ENCODE results near the gene FCHSD2. TPM values are rescaled to one million over a fixed set of nuclear protein-coding genes. Genes with fewer than 3 reads are reported as not detected.

FCHSD2 gene
- total RNA-seq, 4 donors from 2014 or later = 6.7 to 14.7 (median 8.5) TPM

DNA sequence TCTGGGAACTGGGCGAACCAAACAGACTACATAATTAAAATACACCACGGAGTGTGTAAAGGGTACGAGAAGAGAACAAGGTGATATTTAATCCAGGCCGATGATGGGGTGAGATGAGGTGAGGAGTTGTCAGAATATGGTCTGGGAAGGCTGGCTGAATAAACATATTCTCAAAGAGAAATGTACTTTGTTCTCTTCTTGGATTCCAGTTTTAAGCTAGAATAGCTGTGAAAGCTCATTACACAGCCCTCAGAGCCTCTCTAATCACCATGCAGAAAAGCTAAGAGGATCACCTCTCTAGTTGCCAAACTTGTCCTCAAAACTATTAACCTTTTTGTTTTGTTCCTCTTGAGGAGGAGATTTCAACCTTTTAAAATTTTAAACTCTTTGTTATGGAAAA lies 238.1 kb downstream of the FCHSD2 start:
- WGBS, 2 donors = 95 to 98% methylated on average over 4 of the region's 4 CpGs
- DNase-seq (ENCODE audit: low spot score in 2 of 2) = no peak
- no peak overlapping the region for H3K4me3 ChIP-seq (ENCODE audit: low read depth, poor library complexity, severe bottlenecking)
- intact Hi-C loops (cut with DNase I; ENCODE audit: low total_unique reads) = no loop called here
- no peak for TF ChIP-seq POLR2A (IDR thresholded peaks at IDR 0.05)
- TF ChIP-seq, protein P1, sequence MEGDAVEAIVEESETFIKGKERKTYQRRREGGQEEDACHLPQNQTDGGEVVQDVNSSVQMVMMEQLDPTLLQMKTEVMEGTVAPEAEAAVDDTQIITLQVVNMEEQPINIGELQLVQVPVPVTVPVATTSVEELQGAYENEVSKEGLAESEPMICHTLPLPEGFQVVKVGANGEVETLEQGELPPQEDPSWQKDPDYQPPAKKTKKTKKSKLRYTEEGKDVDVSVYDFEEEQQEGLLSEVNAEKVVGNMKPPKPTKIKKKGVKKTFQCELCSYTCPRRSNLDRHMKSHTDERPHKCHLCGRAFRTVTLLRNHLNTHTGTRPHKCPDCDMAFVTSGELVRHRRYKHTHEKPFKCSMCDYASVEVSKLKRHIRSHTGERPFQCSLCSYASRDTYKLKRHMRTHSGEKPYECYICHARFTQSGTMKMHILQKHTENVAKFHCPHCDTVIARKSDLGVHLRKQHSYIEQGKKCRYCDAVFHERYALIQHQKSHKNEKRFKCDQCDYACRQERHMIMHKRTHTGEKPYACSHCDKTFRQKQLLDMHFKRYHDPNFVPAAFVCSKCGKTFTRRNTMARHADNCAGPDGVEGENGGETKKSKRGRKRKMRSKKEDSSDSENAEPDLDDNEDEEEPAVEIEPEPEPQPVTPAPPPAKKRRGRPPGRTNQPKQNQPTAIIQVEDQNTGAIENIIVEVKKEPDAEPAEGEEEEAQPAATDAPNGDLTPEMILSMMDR (IDR thresholded peaks at IDR 0.05) = no peak

DNA sequence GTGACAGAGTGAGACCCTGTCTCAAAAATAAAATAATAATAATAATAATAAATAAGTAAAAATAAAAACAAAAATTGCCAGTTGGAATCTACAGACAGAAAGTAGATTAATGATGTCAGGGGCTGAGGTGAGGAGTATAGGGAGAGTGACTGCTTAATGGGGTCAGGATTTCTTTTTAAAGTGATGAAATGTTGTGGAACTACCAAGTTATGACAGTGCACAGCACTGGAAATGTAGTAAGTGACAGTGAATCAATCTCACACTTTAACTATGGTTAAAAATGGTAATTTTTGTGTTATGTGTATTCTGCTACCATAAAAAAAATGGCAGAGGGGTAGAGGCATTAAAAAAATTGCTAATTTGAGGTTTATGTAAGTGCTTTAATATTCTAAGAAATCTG lies 240.7 kb downstream of the FCHSD2 start:
- no peak for DNase-seq (ENCODE audit: low spot score in 2 of 2)
- TF ChIP-seq, protein P1 (IDR thresholded peaks at IDR 0.05) = no peak
- no peak for TF ChIP-seq POLR2A (IDR thresholded peaks at IDR 0.05)
- intact Hi-C loops (cut with DNase I; ENCODE audit: low total_unique reads) = no loop called here
- no peak overlapping the region for H3K4me3 ChIP-seq (ENCODE audit: low read depth, poor library complexity, severe bottlenecking)

DNA sequence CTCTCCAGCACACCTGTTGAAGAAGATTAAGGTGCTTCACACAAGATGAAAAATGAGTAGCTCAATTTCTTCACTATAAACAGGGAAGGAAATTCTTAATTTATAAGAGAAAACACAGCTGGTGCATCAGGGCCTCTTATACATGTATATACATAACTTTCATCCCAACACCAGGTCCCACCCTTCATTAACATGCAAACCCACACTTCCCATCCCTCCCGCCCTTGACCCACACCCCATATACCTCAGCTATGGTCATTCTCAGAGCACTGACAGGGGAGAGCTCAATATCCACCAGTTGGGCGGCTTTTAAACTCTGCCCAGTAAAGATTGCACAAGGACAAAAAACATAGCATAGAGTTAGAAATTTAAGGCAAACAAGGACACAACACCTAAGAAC lies 242.1 kb downstream of the FCHSD2 start:
- no peak for DNase-seq (ENCODE audit: low spot score in 2 of 2)
- intact Hi-C loops (cut with DNase I; ENCODE audit: low total_unique reads) = no loop called here
- TF ChIP-seq, protein P1 (IDR thresholded peaks at IDR 0.05) = no peak
- no peak for TF ChIP-seq POLR2A (IDR thresholded peaks at IDR 0.05)
- no peak overlapping the region for H3K4me3 ChIP-seq (ENCODE audit: low read depth, poor library complexity, severe bottlenecking)
- WGBS, 2 donors = 89 to 97% methylated on average over 2 of the region's 2 CpGs

DNA sequence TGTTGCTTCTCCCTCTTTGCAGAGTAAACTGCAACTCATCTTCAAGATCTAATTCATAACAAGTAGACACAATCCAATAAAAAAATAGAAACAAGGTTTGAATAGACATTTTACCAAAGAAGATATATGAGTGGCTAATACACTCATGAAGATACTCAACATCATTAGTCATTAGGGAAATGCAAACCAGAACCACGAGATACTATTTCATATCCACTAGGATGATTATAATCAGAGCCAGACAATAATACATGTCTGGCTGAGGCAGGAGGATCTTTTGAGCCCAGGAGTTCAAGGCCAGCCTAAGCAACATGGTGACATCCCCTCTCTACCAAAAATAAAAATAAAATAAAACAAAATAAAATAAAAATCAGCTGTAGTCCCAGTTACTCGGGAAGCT lies 242.9 kb downstream of the FCHSD2 start:
- intact Hi-C loops (cut with DNase I; ENCODE audit: low total_unique reads) = no loop called here
- 71 to 73% methylated on average over 2 of the region's 2 CpGs for WGBS, 2 donors
- TF ChIP-seq POLR2A (IDR thresholded peaks at IDR 0.05) = no peak
- TF ChIP-seq, protein P1 (IDR thresholded peaks at IDR 0.05) = no peak
- no peak for DNase-seq (ENCODE audit: low spot score in 2 of 2)
- no peak overlapping the region for H3K4me3 ChIP-seq (ENCODE audit: low read depth, poor library complexity, severe bottlenecking)

DNA sequence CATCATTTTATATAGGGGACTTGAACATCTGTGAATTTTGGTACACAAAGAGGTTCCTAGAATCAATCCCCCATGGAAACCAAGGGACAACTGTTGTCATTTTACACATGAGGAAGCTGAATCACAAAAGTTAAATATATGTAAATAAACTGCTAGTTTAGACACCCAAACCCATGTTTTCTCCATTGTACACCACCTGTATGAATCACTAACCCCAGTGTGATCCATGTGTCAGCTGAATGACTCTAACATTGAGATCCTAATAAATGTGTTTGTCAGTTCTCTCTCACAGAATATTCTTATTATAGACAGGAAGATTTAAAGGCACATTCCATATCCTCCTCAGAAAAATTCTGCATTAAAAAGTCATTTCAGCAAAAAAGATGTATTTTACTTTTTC lies 244.6 kb downstream of the FCHSD2 start:
- no peak for DNase-seq (ENCODE audit: low spot score in 2 of 2)
- no peak overlapping the region for H3K4me3 ChIP-seq (ENCODE audit: low read depth, poor library complexity, severe bottlenecking)
- intact Hi-C loops (cut with DNase I; ENCODE audit: low total_unique reads) = no loop called here
- TF ChIP-seq, protein P1 (IDR thresholded peaks at IDR 0.05) = no peak
- TF ChIP-seq POLR2A (IDR thresholded peaks at IDR 0.05) = no peak

DNA sequence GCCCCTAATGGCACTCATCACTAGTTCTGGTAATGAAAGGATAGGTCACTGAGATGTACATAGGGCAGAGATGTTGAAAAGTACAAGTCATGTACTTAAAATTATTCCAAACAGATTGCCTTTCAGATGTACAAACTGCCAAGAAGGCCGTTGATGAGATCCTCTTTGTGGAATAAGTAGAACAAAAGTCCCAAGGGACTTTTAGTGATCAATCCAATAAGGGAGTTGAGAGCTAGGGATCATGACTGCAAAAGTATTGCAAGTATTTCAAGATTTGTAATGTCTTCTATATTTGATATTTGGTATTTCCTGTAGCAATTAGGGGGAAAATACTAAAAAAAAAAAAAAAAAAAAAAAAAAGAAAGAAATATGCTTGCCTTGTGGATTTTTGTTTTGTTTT lies 245.7 kb downstream of the FCHSD2 start:
- H3K4me3 ChIP-seq (ENCODE audit: low read depth, poor library complexity, severe bottlenecking) = no peak overlapping the region
- intact Hi-C loops (cut with DNase I; ENCODE audit: low total_unique reads) = no loop called here
- DNase-seq (ENCODE audit: low spot score in 2 of 2) = no peak
- TF ChIP-seq, protein P1 (IDR thresholded peaks at IDR 0.05) = no peak
- TF ChIP-seq POLR2A (IDR thresholded peaks at IDR 0.05) = no peak
- WGBS, 2 donors = 63 to 78% methylated on average over 1 of the region's 1 CpG

Data from lower leg skin (tissue), 4 donors.